ENCODE measurements around the gene LCE4A.

DNA sequence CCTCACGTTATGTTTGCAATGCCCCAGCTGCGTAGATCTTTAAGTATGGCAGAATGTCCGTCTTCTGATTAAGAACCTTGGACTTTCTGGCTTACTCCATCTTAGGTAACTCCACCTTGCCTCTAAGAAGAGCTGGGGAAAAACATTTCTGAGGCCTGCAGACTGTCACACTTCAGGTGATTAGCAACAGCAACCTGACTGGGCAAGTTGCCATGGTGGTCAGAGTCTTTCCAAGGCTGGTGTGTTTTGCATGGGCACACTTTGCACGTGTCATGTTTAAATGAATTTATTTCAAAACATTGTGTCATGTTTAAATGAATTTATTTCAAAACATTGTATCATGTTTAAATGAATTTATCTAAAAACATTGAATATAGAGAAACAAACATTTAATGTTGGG, 50.7 kb downstream of the LCE4A start:
- TF ChIP-seq, protein P1, sequence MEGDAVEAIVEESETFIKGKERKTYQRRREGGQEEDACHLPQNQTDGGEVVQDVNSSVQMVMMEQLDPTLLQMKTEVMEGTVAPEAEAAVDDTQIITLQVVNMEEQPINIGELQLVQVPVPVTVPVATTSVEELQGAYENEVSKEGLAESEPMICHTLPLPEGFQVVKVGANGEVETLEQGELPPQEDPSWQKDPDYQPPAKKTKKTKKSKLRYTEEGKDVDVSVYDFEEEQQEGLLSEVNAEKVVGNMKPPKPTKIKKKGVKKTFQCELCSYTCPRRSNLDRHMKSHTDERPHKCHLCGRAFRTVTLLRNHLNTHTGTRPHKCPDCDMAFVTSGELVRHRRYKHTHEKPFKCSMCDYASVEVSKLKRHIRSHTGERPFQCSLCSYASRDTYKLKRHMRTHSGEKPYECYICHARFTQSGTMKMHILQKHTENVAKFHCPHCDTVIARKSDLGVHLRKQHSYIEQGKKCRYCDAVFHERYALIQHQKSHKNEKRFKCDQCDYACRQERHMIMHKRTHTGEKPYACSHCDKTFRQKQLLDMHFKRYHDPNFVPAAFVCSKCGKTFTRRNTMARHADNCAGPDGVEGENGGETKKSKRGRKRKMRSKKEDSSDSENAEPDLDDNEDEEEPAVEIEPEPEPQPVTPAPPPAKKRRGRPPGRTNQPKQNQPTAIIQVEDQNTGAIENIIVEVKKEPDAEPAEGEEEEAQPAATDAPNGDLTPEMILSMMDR (IDR thresholded peaks at IDR 0.05; ENCODE audit: insufficient read depth, low read length, poor library complexity, severe bottlenecking) = no peak
- no peak for TF ChIP-seq EZH2phosphoT487 (conservative IDR thresholded peaks at IDR 0.05; ENCODE audit: low read length)
